ENCODE measurements around the gene POGLUT2. TPM values are rescaled to one million over a fixed set of nuclear protein-coding genes. Genes with fewer than 3 reads are reported as not detected.

Gene POGLUT2
- total RNA-seq, 1 donor from 2014 or later = 28.5 TPM

GRCh38 chr13:102805680-102806079, 6.9 kb upstream of the POGLUT2 start:
- no peaks in the 10 kb centered on the region for H3K27me3 Mint-ChIP-seq
- no peaks in the 10 kb centered on the region for H3K9me3 Mint-ChIP-seq
- H3K4me1 Mint-ChIP-seq (ENCODE audit: unreplicated experiment) = peaks cover 15% of the 10 kb centered on the region
- no peak overlapping the region for H3K4me3 Mint-ChIP-seq
- H3K36me3 Mint-ChIP-seq = peaks cover 26% of the 10 kb centered on the region
- no peak for DNase-seq (ENCODE audit: extremely low spot score, unreplicated experiment)
- H3K27ac Mint-ChIP-seq = no peak overlapping the region
- TF ChIP-seq CTCF (conservative IDR thresholded peaks at IDR 0.05) = no peak

- peak overlapping the region; percentile 68 for H3K27ac Mint-ChIP-seq
- peaks cover 16% of the 10 kb centered on the region for H3K4me1 Mint-ChIP-seq (ENCODE audit: unreplicated experiment)
- H3K9me3 Mint-ChIP-seq = no peaks in the 10 kb centered on the region
- peaks cover 11% of the 10 kb centered on the region for H3K36me3 Mint-ChIP-seq
- peak; percentile 91 for DNase-seq (ENCODE audit: extremely low spot score, unreplicated experiment)
- TF ChIP-seq CTCF (conservative IDR thresholded peaks at IDR 0.05) = peak; percentile 89
- no peaks in the 10 kb centered on the region for H3K27me3 Mint-ChIP-seq
- H3K4me3 Mint-ChIP-seq = peak overlapping the region; percentile 99
Measured at GRCh38 chr13:102800145-102801041, 1.6 kb upstream of the POGLUT2 start.

GRCh38 chr13:102799426-102800144, 809 bp upstream of the POGLUT2 start:
- H3K36me3 Mint-ChIP-seq = peaks cover 11% of the 10 kb centered on the region
- H3K4me1 Mint-ChIP-seq (ENCODE audit: unreplicated experiment) = peaks cover 16% of the 10 kb centered on the region
- no peaks in the 10 kb centered on the region for H3K9me3 Mint-ChIP-seq
- H3K27me3 Mint-ChIP-seq = no peaks in the 10 kb centered on the region
- peak overlapping the region; percentile 99 for H3K4me3 Mint-ChIP-seq
- H3K27ac Mint-ChIP-seq = no peak overlapping the region
- peak; percentile 78 for DNase-seq (ENCODE audit: extremely low spot score, unreplicated experiment)
- TF ChIP-seq CTCF (conservative IDR thresholded peaks at IDR 0.05) = no peak

- H3K4me1 Mint-ChIP-seq (ENCODE audit: unreplicated experiment) = no peaks in the 10 kb centered on the region
- H3K27me3 Mint-ChIP-seq = no peaks in the 10 kb centered on the region
- H3K36me3 Mint-ChIP-seq = peaks cover 8% of the 10 kb centered on the region
- no peak for DNase-seq (ENCODE audit: extremely low spot score, unreplicated experiment)
- H3K27ac Mint-ChIP-seq = no peak overlapping the region
- no peak overlapping the region for H3K4me3 Mint-ChIP-seq
- TF ChIP-seq CTCF (conservative IDR thresholded peaks at IDR 0.05) = no peak
- H3K9me3 Mint-ChIP-seq = no peaks in the 10 kb centered on the region
Measured at GRCh38 chr13:102793611-102794355, 5.0 kb downstream of the POGLUT2 start.

- Mint-ChIP-seq H3K4me1 (ENCODE audit: unreplicated experiment) (no peaks in the 10 kb centered on the region), H3K4me3 (no peak overlapping the region), H3K27ac (no peak overlapping the region), H3K27me3 (no peaks in the 10 kb centered on the region), H3K9me3 (no peaks in the 10 kb centered on the region), H3K36me3 (peaks cover 13% of the 10 kb centered on the region)
- TF ChIP-seq CTCF (conservative IDR thresholded peaks at IDR 0.05) = no peak
- no peak for DNase-seq (ENCODE audit: extremely low spot score, unreplicated experiment)
Measured at GRCh38 chr13:102792396-102792795, 6.4 kb downstream of the POGLUT2 start.

All from type B pancreatic cell (in vitro differentiated cells).